Measurements from ENCODE around the gene CLPTM1.

Gene CLPTM1

DNA sequence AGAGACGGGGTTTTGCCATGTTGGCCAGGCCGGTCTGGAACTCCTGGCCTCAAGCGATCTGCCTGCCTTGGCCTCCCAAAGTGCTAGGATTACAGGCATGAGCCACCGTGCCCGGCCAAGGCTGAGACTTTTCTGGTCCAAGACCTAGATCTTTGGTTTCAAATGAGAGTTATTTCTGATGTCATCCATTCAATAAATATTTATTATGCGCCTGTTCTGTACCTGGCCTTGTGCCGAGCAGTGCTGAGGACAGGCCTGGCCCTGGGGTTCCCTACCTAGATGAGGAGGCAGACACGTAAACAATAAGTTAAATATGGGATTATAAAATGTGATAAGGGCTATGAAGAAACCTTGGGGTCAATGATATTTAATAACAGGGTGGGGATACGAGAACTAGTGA is 50.6 kb downstream of the CLPTM1 start:
- TF ChIP-seq, protein P1, sequence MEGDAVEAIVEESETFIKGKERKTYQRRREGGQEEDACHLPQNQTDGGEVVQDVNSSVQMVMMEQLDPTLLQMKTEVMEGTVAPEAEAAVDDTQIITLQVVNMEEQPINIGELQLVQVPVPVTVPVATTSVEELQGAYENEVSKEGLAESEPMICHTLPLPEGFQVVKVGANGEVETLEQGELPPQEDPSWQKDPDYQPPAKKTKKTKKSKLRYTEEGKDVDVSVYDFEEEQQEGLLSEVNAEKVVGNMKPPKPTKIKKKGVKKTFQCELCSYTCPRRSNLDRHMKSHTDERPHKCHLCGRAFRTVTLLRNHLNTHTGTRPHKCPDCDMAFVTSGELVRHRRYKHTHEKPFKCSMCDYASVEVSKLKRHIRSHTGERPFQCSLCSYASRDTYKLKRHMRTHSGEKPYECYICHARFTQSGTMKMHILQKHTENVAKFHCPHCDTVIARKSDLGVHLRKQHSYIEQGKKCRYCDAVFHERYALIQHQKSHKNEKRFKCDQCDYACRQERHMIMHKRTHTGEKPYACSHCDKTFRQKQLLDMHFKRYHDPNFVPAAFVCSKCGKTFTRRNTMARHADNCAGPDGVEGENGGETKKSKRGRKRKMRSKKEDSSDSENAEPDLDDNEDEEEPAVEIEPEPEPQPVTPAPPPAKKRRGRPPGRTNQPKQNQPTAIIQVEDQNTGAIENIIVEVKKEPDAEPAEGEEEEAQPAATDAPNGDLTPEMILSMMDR (conservative IDR thresholded peaks at IDR 0.05; ENCODE audit: low read depth, low read length) = no peak
- no peak for DNase-seq (ENCODE audit: low read depth)
- no peak overlapping the region for H3K4me3 ChIP-seq (ENCODE audit: low read depth, low read length)

DNA sequence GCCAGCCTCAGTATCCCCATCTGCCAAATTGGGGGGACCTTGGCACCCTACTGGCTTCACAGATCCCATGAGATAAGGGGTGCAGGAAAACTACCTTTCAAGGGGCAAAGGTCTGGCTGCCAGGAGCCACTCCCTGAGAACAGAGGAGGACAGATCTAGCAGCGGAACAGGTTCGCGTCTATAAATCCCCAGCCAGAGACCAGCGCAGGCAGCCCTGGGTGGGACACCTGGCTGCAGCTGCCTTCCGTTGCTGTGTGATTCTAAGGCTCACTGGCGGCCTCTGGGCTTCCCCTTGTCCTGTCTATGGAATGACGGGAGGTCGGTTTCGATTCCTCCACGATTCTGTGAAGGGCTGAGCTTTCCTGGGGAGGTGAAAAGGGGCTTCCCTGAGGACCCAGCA is 53.4 kb downstream of the CLPTM1 start:
- no peak overlapping the region for H3K4me3 ChIP-seq (ENCODE audit: low read depth, low read length)
- TF ChIP-seq, protein P1 (conservative IDR thresholded peaks at IDR 0.05; ENCODE audit: low read depth, low read length) = no peak
- no peak for DNase-seq (ENCODE audit: low read depth)

DNA sequence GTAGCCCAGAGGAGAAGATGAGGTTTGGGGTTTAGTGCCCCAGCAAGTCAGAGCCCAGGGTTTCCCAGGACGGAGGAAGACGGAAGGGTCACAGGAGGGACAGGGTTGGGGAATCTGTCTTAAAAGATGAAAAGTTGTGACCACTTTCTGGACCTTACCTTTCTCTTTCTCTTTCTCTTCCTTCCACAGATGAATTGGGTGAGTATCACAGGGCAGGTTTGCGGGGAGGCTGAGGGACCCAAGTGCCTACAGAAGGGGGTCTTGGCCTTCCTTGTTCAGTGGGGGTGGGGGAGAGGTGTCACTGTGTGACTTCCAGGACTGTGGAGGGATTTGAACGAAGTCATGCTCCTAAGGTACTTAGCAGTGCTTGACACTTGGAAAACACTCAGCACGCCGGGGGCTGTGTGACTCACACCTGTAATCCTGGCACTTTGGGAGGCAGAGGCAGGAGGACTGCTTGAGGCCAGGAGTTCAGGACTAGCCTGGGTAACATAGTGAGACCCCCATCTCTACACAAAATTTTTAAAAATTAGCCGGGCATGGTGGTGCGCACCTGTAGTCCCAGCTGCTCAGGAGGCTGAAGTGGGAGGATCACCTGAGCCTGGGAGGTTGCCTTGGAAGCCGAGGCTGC is 54.6 kb downstream of the CLPTM1 start:
- no peak for DNase-seq (ENCODE audit: low read depth)
- TF ChIP-seq, protein P1 (conservative IDR thresholded peaks at IDR 0.05; ENCODE audit: low read depth, low read length) = no peak
- H3K4me3 ChIP-seq (ENCODE audit: low read depth, low read length) = no peak overlapping the region

DNA sequence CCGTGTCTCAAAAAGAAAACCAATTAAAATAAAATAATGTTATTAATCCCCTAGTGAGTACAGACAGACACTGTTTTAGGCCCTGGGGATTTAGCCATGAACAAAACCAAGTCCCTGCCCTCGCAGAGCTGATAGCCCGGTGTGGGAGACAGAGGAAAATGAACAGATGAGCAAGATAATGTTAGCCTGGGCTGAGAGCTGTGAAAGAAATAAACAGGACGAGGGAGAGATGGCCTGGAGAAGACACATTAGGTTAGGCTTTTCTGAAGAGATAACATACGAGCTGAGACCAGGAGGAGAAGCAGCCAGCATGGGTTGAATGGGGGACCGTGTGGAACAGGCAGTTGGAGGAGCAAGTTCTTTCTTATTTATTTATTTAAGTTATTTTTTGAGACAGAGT is 55.1 kb downstream of the CLPTM1 start:
- no peak for DNase-seq (ENCODE audit: low read depth)
- TF ChIP-seq, protein P1 (conservative IDR thresholded peaks at IDR 0.05; ENCODE audit: low read depth, low read length) = no peak
- no peak overlapping the region for H3K4me3 ChIP-seq (ENCODE audit: low read depth, low read length)

DNA sequence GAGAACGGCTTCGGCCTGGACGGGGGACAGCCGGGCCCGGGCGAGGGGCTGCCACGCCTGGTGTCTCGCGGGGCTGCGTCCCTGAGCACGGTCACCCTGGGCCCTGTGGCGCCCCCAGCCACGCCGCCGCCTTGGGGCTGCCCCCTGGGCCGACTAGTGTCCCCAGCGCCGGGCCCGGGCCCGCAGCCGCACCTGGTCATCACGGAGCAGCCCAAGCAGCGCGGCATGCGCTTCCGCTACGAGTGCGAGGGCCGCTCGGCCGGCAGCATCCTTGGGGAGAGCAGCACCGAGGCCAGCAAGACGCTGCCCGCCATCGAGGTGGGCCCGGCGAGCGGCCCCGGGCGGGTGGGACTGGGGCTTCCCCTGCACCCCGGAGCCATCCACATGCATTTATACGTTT is 56.8 kb downstream of the CLPTM1 start:
- H3K4me3 ChIP-seq (ENCODE audit: low read depth, low read length) = no peak overlapping the region
- no peak for DNase-seq (ENCODE audit: low read depth)
- TF ChIP-seq, protein P1 (conservative IDR thresholded peaks at IDR 0.05; ENCODE audit: low read depth, low read length) = no peak

DNA sequence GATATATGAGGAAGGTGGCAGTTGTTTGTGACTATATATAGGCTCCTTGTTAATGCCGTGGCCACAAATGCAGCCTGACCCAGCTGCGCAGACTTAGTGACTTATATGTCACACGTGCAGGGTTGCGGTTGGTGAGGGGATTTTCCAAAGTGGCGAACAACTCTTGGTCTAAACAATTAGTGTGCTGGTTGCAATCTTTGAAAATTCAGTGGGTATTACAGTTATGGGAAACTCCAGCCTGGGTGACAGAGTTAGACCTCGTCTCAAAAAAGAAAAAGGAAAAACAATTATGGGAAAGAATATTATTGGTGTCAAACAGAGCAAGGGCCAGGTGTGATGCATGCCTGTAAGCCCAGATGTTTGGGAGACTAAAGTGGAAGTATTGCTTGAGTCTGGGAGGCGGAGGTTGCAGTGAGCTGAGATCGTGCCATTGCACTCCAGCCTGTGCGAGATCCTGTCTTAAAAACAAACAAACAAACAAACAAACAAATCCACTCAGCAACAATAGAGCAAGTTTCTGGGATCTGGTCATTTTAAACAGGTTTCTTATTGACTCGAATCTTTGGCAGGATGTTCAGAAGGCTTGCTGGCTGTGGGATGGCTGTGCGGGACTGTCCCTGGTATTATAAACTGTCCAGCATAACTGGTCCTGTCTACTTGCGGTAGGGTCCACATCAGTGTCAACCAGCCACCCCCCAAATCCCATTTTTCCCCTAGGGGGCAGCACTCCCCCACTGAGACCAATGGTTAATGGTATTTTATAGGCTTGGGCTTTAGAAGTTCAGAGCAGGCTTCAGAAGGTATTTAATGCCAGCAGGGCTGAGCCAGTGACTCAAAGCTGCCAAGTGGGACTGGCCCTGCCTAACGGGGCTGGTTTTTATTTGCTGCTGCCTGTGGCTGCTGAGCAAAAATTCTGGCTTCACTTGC is 61.5 kb downstream of the CLPTM1 start:
- H3K4me3 ChIP-seq (ENCODE audit: low read depth, low read length) = no peak overlapping the region
- peak; percentile 68 for DNase-seq (ENCODE audit: low read depth)

More for the DNA sequence above, 61.5 kb downstream of the CLPTM1 start:
- TF ChIP-seq, protein P1 (conservative IDR thresholded peaks at IDR 0.05; ENCODE audit: low read depth, low read length) = peak; percentile 82

All from choroid plexus epithelial cell (primary cell).